ENCODE measurements around the gene PLCB3. TPM values are rescaled to one million over a fixed set of nuclear protein-coding genes. Genes with fewer than 3 reads are reported as not detected.

PLCB3 gene
- total and polyA plus RNA-seq, 2 of the 13 experiments (the other 11 are each of a cell fraction or from before 2014, with no cell fraction given), result 7.5 to 13.8 TPM

DNA sequence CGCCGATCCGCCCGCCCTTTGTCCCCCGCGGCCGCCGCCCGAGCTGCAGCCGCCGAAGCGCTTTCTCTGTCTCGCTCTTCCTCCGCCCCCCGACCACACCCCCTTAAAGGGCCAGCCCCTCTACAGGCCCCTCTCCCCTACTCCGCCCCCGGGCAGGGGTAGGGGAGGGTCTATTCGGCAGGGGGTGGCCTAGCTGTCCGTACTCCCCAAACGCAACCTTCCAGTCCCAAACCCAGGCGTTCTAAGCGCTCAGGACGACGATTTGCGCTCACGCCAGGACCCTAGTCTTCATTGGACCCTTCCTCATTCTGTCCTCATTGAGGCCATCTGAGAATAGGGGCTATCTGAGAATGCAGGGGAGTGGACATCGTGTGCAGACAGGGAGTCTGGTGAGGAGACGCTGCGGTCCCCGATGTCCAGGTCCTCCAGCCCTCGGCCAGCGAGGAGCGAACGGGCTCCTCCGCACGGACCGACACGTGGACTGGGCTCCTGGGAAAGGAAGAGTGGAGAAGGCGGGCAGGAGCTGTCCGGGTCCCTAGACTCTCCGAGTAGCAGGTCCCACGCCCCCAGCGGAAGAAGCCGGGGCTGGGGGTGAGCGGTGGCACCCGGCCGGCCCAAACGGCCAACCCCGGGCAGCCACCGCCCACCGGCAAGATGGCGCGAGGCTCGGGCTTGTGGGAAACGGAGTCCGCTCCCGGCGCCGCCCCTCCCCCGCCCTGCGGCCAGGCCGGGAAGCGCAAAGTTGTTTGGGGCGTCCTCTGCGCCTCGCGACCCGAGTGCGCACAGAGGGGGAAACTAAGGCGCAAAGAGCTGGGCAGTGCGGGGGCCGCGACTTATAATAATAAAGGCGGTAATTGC, 4.2 kb upstream of the PLCB3 start, which contains the start of gene PPP1R14B:
TSS of gene PPP1R14B (minus strand) at position 73 of the 858 bp plus-strand sequence. CDS start 270 bp downstream, outside the sequence.
- CTCF ChIA-PET (ENCODE audit: low intra/inter-chr PET ratio, low total read pairs), result no interaction called here
- intact Hi-C loops (cut with micrococcal nuclease; ENCODE audit: unreplicated experiment), result loop anchor here (5.0 kb wide), 1 partner anchor 55 kb away; the partner anchor contains the start of gene CATSPERZ
- BruUV-seq (replicated peaks), result no TSS peak
- Histone ChIP-seq H3K4me3 (replicated peaks in 1 of 3; ENCODE audit: insufficient read depth in 1 of 3, low read depth in 2 of 3, low read length in 3 of 3) (peak within 1 kb of the TSS; percentile 79 to 95 (median 84)), H3K4me2 (ENCODE audit: low read depth, low read length) (peak within 1 kb of the TSS; percentile 100), H4K20me1 (ENCODE audit: insufficient read depth, low read length) (no peaks in the 10 kb centered on the region), H3K36me3 (replicated peaks in 1 of 2; ENCODE audit: control insufficient read depth in 1 of 2, insufficient read depth in 2 of 2, low read length in 2 of 2) (peaks cover 0 to 11% of the 10 kb centered on the region in 2 experiments; a peak in 2 of 5 replicates), H3K9me3 (ENCODE audit: low read length) (no peaks in the 10 kb centered on the region), H3K27ac (ENCODE audit: extremely low read length, insufficient read depth, low read length) (peak within 1 kb of the TSS; percentile 83), H3K79me2 (ENCODE audit: insufficient read depth, low read length) (peaks cover 31% of the 10 kb centered on the region), H3K4me1 (ENCODE audit: insufficient read depth, low read length) (peaks cover 69% of the 10 kb centered on the region), H2AFZ (ENCODE audit: low read length) (no peak within 1 kb of the TSS), H3K9ac (ENCODE audit: insufficient read depth, low read depth, low read length) (peak within 1 kb of the TSS; percentile 81), H3K27me3 (ENCODE audit: control insufficient read depth in 1 of 2, insufficient read depth in 2 of 2, low read length in 2 of 2) (no peaks in the 10 kb centered on the region; a peak in 1 of 5 replicates)
- DNase-seq (ENCODE audit: low spot score) (peak; percentile 80), ATAC-seq (peak; percentile 71), FAIRE-seq (no peak)
- WGBS (ENCODE audit: low lambda C conversion rate), result 0% methylated on average over 22 of the region's 74 CpGs
- POLR2A ChIA-PET, result interaction anchor here (1.2 to 8.3 kb wide), 6 partner anchors 10 to 70 kb away, joined by 5 to 113 read pairs (median 12); partner anchors contain the start of genes NUDT22, PRDX5, STIP1 and TRMT112
- in situ Hi-C loops (cut with HindIII; ENCODE audit: extremely low pct_ligation_motif_present, low pct_unique_long_range_greater_than_20kb), result no loop called here
- no peak for TF ChIP-seq NCOA1 (CRISPR knock-in tag; IDR thresholded peaks at IDR 0.05)
- TF ChIP-seq IRX3 (CRISPR knock-in tag; IDR thresholded peaks at IDR 0.05; ENCODE audit: borderline replicate concordance, low read depth), result no peak
- no peak for TF ChIP-seq ZNF557 (CRISPR knock-in tag; IDR thresholded peaks at IDR 0.05)
- TF ChIP-seq ZNF10 (CRISPR knock-in tag; IDR thresholded peaks at IDR 0.05; ENCODE audit: borderline replicate concordance, low read depth), result no peak
- TF ChIP-seq ZBTB25 (CRISPR knock-in tag; IDR thresholded peaks at IDR 0.05), result peak; percentile 47; the same call in 1 of the 2 replicates
- peak; percentile 54; the same call in 1 of the 2 replicates for TF ChIP-seq ZNF253 (CRISPR knock-in tag; IDR thresholded peaks at IDR 0.05; ENCODE audit: borderline replicate concordance)
- no peak for TF ChIP-seq USF2 (IDR thresholded peaks at IDR 0.05; ENCODE audit: low read depth, low read length)
- 0 out of 2 replicates have a peak, but pooled peaks have one; percentile 30 for TF ChIP-seq USF2 (CRISPR knock-in tag; IDR thresholded peaks at IDR 0.05; ENCODE audit: borderline replicate concordance)
- no peak for TF ChIP-seq ZNF230 (CRISPR knock-in tag; IDR thresholded peaks at IDR 0.05)
- TF ChIP-seq, protein P1, sequence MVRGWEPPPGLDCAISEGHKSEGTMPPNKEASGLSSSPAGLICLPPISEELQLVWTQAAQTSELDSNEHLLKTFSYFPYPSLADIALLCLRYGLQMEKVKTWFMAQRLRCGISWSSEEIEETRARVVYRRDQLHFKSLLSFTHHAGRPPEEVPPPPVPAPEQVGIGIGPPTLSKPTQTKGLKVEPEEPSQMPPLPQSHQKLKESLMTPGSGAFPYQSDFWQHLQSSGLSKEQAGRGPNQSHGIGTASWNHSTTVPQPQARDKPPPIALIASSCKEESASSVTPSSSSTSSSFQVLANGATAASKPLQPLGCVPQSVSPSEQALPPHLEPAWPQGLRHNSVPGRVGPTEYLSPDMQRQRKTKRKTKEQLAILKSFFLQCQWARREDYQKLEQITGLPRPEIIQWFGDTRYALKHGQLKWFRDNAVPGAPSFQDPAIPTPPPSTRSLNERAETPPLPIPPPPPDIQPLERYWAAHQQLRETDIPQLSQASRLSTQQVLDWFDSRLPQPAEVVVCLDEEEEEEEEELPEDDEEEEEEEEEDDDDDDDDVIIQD (CRISPR knock-in tag; IDR thresholded peaks at IDR 0.05; ENCODE audit: low read depth), result 0 out of 2 replicates have a peak, but pooled peaks have one; percentile 6
- TF ChIP-seq ZNF263 (CRISPR knock-in tag; IDR thresholded peaks at IDR 0.05), result peak; percentile 62
- TF ChIP-seq ISL2 (CRISPR knock-in tag; IDR thresholded peaks at IDR 0.05), result 0 out of 2 replicates have a peak, but pooled peaks have one; percentile 15
- TF ChIP-seq SMAD9 (CRISPR knock-in tag; IDR thresholded peaks at IDR 0.05), result no peak; the same call in 1 of the 2 replicates
- TF ChIP-seq ZNF878 (CRISPR knock-in tag; IDR thresholded peaks at IDR 0.05), result no peak; the same call in 1 of the 2 replicates
- no peak for TF ChIP-seq TAF15 (IDR thresholded peaks at IDR 0.05; ENCODE audit: low read depth, low read length, poor library complexity, severe bottlenecking)
- TF ChIP-seq CCAR2 (optimal IDR thresholded peaks at IDR 0.05; ENCODE audit: low read depth, low read length), result no peak
- no peak for TF ChIP-seq KMT2B (CRISPR knock-in tag; IDR thresholded peaks at IDR 0.05)
- TF ChIP-seq CHD4 (IDR thresholded peaks at IDR 0.05; ENCODE audit: borderline replicate concordance, low read length), result no peak
- no peak for TF ChIP-seq KLF11 (CRISPR knock-in tag; IDR thresholded peaks at IDR 0.05)
- peak; percentile 57; the same call in 1 of the 2 replicates for TF ChIP-seq NFYC (CRISPR knock-in tag; IDR thresholded peaks at IDR 0.05)
